ENCODE measurements around the gene TNMD. TPM values are rescaled to one million over a fixed set of nuclear protein-coding genes. Genes with fewer than 3 reads are reported as not detected.

The TNMD gene
- total RNA-seq, 1 donor from 2014 or later: not detected

DNA sequence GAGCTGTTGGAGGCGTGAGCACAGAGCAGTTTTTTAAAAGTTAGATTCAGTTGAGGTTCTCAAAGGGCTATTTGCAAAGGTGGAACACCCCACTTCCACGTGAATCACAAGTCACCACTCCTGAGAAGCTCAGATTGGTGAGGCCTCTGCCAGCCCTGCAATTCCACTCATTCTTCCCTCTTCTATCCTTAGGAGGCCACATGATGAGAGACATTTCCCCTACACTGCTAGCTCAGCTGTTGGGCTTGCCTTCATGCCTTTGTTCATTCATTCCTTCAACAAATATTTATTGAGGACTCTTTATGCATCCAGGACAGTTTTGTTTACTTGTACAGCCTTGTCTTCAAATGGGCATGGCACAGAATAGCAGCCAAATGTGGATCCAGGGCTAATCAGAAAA is 63.0 kb downstream of the TNMD start:
- no peak for DNase-seq (ENCODE audit: extremely low spot score, unreplicated experiment)
- H3K36me3 Mint-ChIP-seq (ENCODE audit: unreplicated experiment): no peaks in the 10 kb centered on the region
- no peak overlapping the region for H3K4me3 Mint-ChIP-seq (ENCODE audit: unreplicated experiment)
- no peaks in the 10 kb centered on the region for H3K27me3 Mint-ChIP-seq (ENCODE audit: unreplicated experiment)
- H3K27ac Mint-ChIP-seq (ENCODE audit: unreplicated experiment): peak overlapping the region; percentile 98
- TF ChIP-seq, protein P1, sequence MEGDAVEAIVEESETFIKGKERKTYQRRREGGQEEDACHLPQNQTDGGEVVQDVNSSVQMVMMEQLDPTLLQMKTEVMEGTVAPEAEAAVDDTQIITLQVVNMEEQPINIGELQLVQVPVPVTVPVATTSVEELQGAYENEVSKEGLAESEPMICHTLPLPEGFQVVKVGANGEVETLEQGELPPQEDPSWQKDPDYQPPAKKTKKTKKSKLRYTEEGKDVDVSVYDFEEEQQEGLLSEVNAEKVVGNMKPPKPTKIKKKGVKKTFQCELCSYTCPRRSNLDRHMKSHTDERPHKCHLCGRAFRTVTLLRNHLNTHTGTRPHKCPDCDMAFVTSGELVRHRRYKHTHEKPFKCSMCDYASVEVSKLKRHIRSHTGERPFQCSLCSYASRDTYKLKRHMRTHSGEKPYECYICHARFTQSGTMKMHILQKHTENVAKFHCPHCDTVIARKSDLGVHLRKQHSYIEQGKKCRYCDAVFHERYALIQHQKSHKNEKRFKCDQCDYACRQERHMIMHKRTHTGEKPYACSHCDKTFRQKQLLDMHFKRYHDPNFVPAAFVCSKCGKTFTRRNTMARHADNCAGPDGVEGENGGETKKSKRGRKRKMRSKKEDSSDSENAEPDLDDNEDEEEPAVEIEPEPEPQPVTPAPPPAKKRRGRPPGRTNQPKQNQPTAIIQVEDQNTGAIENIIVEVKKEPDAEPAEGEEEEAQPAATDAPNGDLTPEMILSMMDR (IDR thresholded peaks at IDR 0.05): no peak
- H3K4me1 Mint-ChIP-seq (ENCODE audit: unreplicated experiment): peaks cover 69% of the 10 kb centered on the region
- peaks cover 7% of the 10 kb centered on the region for H3K9me3 Mint-ChIP-seq (ENCODE audit: unreplicated experiment)

DNA sequence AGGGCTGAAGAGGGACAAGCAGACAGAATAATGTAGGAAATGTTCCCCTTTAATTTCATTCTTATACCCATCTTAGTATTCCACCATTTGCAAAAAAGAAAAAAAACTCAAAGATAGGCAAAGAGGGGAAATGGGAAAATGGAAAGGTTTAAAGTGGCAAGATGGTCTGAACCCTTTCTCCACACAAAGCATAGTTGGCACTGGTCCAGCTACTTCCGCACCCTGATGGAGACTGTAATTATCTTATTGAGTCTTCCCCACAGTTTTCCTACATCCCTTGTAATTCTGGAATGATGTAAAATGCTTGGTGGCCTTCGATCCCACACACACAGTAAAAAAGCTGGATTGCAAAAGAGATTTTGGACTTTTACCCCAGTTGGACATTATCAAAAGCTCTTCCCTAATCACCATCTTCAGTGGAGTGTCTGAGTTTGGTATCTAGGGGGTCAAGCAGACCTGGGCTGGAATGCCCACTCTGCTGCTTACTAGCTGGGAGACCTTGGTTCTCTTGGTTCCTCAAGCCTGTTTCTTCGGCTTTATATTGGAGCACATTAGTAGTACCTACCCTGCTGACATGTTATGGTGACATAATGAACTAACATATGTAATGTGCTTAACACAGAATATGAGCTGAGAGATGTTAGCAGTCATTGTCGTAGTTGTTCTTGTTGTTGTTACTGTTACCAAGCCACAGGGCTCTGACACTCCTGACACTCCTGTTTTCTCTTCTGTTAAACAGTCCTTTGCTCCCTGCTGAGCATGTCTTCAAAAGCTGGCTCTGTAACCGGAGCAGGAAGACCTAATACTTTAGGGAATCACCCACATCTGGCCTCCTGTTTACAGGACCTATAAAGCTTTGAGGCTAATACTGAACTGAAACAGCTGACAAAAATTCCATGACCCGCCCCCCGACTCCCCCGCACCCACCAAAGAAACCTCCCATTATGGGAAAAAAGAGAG is 64.0 kb downstream of the TNMD start:
- no peaks in the 10 kb centered on the region for H3K36me3 Mint-ChIP-seq (ENCODE audit: unreplicated experiment)

More for the DNA sequence above, 64.0 kb downstream of the TNMD start:
- peak overlapping the region; percentile 30 for H3K4me3 Mint-ChIP-seq (ENCODE audit: unreplicated experiment)
- TF ChIP-seq, protein P1 (IDR thresholded peaks at IDR 0.05): no peak
- DNase-seq (ENCODE audit: extremely low spot score, unreplicated experiment): no peak
- peaks cover 62% of the 10 kb centered on the region for H3K4me1 Mint-ChIP-seq (ENCODE audit: unreplicated experiment)
- peaks cover 7% of the 10 kb centered on the region for H3K9me3 Mint-ChIP-seq (ENCODE audit: unreplicated experiment)
- peak overlapping the region; percentile 98 for H3K27ac Mint-ChIP-seq (ENCODE audit: unreplicated experiment)
- no peaks in the 10 kb centered on the region for H3K27me3 Mint-ChIP-seq (ENCODE audit: unreplicated experiment)

Other genes starting within 250 kb of the TNMD start
- 1.7 and 2.7 TPM in 2 replicates for gene PCDH19, start 174.7 kb upstream of the TNMD start, total RNA-seq
- gene TSPAN6, start 51.9 kb downstream of the TNMD start, total RNA-seq: 49.3 and 50.8 TPM in 2 replicates
- gene SRPX2, start 59.3 kb downstream of the TNMD start, total RNA-seq: 42.8 and 47.9 TPM in 2 replicates
- 19.7 and 23.2 TPM in 2 replicates for gene SYTL4, start 147.2 kb downstream of the TNMD start, total RNA-seq
- gene CSTF2, start 235.5 kb downstream of the TNMD start, total RNA-seq: 12.2 and 14.8 TPM in 2 replicates

All from osteocyte (in vitro differentiated cells).